GM12878 (cell line): ENCODE results near the gene TTC39C. TPM values are rescaled to one million over a fixed set of nuclear protein-coding genes. Genes with fewer than 3 reads are reported as not detected.

ENCODE experiments used
- BHLHE40 ChIP-seq, 2 experiments: fragments of 450-650 bp in 1 of 2; IDR thresholded peaks; 2 replicates each; pipeline ENCODE4 v1.6.1; 2011 to 2017; ENCODE audit warnings: low read depth in 2 of 2, borderline replicate concordance in 1 of 2, improper control_type of control experiment in 1 of 2, low read length in 1 of 2, mild to moderate bottlenecking in 1 of 2
- EED ChIP-seq: sonication (generic); IDR thresholded peaks from 2 replicates; pipeline ENCODE4 v1.6.1; 2016; ENCODE audit warnings: antibody characterized with exemption, low read depth
- GABPA ChIP-seq: IDR thresholded peaks from 2 replicates; pipeline ENCODE4 v1.6.1; 2014; ENCODE audit warnings: antibody characterized with exemption, low read depth, mild to moderate bottlenecking, inconsistent platforms
- IKZF2 ChIP-seq, 2 experiments: fragments of 450-650 bp; IDR thresholded peaks; 2 replicates each; pipeline ENCODE4 v1.6.1; 2017; ENCODE audit warnings: mild to moderate bottlenecking in 2 of 2, moderate library complexity in 2 of 2
- NFIC ChIP-seq: IDR thresholded peaks from 2 replicates; pipeline ENCODE4 v1.6.1; 2012; ENCODE audit warnings: low read depth, mild to moderate bottlenecking, inconsistent platforms, low read length, moderate library complexity
- NR2C1 ChIP-seq: fragments of 450-650 bp; IDR thresholded peaks from 2 replicates; pipeline ENCODE4 v1.6.1; 2017; ENCODE audit warnings: antibody characterized with exemption, mild to moderate bottlenecking, moderate library complexity
- POLR2AphosphoS5 ChIP-seq: IDR thresholded peaks from 2 replicates; pipeline ENCODE4 v1.6.1; 2011; ENCODE audit warnings: mild to moderate bottlenecking, low read length, inconsistent platforms
- POU2F2 ChIP-seq: IDR thresholded peaks from 3 replicates; pipeline ENCODE4 v1.6.1; 2011; ENCODE audit warnings: low read depth, mild to moderate bottlenecking, low read length, borderline replicate concordance
- RFX5 ChIP-seq: IDR thresholded peaks from 2 replicates; pipeline ENCODE4 v1.6.1; 2011; ENCODE audit warnings: low read depth, low read length, improper control_type of control experiment
- SIX5 ChIP-seq: IDR thresholded peaks from 2 replicates; pipeline ENCODE4 v1.6.1; 2011; ENCODE audit warnings: mild to moderate bottlenecking, low read depth, low read length, moderate library complexity; ENCODE audit not compliant: severe bottlenecking
- TAF1 ChIP-seq: IDR thresholded peaks from 2 replicates; pipeline ENCODE4 v1.6.1; 2011; ENCODE audit warnings: mild to moderate bottlenecking, low read depth, low read length, borderline replicate concordance
- WRNIP1 ChIP-seq: IDR thresholded peaks from 2 replicates; pipeline ENCODE4 v1.6.1; 2011; ENCODE audit warnings: low read depth, low read length, improper control_type of control experiment, borderline replicate concordance
- ZBED1 ChIP-seq: IDR thresholded peaks from 2 replicates; pipeline ENCODE4 v1.6.1; 2016; ENCODE audit warnings: borderline replicate concordance
- ZBTB4 ChIP-seq: fragments of 450-650 bp; formaldehyde crosslinking; IDR thresholded peaks from 2 replicates; pipeline ENCODE4 v1.4.0; 2022; ENCODE audit warnings: mild to moderate bottlenecking, moderate library complexity
- polyA plus RNA-seq, 11 experiments: library from polyadenylated mRNA; depleted of rRNA in 4 of 11; unstranded in 6 of 11; stranded (reverse) in 5 of 11; fragments of >200 nt; fragmentation: Nextera tagmentation in 4 of 11; fragmentation: Illumina TruSeq in 1 of 11; extraction: Ambion mirVana in 4 of 11; extraction: Trizol in 1 of 11; gene quantifications; 1 replicate in 1 of 11; 2 replicates in 10 of 11; pipeline versions ENCODE4 v1.2.1 to v1.2.3, GENCODE V29; 2011 to 2016; ENCODE audit warnings: inconsistent platforms in 2 of 11, missing spikeins in 2 of 11, low read depth in 1 of 11
- total RNA-seq, 4 experiments: library from RNA; depleted of rRNA in 3 of 4; stranded (reverse); fragments of >200 nt in 3 of 4; fragmentation: Illumina TruSeq in 1 of 4; extraction: Trizol in 1 of 4; gene quantifications; 2 replicates each; pipeline versions ENCODE4 v1.2.1 to v1.2.3, GENCODE V29; 2013 to 2021
- TF ChIP-seq, protein P1 (sequence below): IDR thresholded peaks from 2 replicates; pipeline ENCODE4 v1.6.1; 2012; ENCODE audit warnings: mild to moderate bottlenecking, low read depth, low read length
- TF ChIP-seq, protein P2 (sequence below): fragments of 450-650 bp; IDR thresholded peaks from 2 replicates; pipeline ENCODE4 v1.6.1; 2018; ENCODE audit warnings: mild to moderate bottlenecking, low read depth, moderate library complexity; ENCODE audit not compliant: partially characterized antibody

The TTC39C gene
- total and polyA plus RNA-seq, 10 of the 15 experiments (the other 5 are each of a cell fraction or from before 2014, with no cell fraction given) = 21.1 to 91.0 (median 64.8) TPM

GRCh38 chr18:24138789-24139616 lies 124.4 kb downstream of the TTC39C start, which contains the start of gene CABYR (continued):
- no peak for TF ChIP-seq ZBTB4 (CRISPR knock-in tag)
- peak; percentile 53 for TF ChIP-seq POLR2AphosphoS5
- TF ChIP-seq WRNIP1 = no peak
- TF ChIP-seq NR2C1 = no peak
- peak; percentile 24; the same call in 1 of the 2 replicates for TF ChIP-seq ZBED1
- no peak for TF ChIP-seq GABPA
- TF ChIP-seq EED = no peak
- 0 out of 3 replicates have a peak, but pooled peaks have one; percentile 20 for TF ChIP-seq POU2F2
- 0 out of 2 replicates have a peak, but pooled peaks have one; percentile 11 for TF ChIP-seq NFIC
- TF ChIP-seq, protein P1, sequence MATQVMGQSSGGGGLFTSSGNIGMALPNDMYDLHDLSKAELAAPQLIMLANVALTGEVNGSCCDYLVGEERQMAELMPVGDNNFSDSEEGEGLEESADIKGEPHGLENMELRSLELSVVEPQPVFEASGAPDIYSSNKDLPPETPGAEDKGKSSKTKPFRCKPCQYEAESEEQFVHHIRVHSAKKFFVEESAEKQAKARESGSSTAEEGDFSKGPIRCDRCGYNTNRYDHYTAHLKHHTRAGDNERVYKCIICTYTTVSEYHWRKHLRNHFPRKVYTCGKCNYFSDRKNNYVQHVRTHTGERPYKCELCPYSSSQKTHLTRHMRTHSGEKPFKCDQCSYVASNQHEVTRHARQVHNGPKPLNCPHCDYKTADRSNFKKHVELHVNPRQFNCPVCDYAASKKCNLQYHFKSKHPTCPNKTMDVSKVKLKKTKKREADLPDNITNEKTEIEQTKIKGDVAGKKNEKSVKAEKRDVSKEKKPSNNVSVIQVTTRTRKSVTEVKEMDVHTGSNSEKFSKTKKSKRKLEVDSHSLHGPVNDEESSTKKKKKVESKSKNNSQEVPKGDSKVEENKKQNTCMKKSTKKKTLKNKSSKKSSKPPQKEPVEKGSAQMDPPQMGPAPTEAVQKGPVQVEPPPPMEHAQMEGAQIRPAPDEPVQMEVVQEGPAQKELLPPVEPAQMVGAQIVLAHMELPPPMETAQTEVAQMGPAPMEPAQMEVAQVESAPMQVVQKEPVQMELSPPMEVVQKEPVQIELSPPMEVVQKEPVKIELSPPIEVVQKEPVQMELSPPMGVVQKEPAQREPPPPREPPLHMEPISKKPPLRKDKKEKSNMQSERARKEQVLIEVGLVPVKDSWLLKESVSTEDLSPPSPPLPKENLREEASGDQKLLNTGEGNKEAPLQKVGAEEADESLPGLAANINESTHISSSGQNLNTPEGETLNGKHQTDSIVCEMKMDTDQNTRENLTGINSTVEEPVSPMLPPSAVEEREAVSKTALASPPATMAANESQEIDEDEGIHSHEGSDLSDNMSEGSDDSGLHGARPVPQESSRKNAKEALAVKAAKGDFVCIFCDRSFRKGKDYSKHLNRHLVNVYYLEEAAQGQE = no peak
- TF ChIP-seq, protein P2, sequence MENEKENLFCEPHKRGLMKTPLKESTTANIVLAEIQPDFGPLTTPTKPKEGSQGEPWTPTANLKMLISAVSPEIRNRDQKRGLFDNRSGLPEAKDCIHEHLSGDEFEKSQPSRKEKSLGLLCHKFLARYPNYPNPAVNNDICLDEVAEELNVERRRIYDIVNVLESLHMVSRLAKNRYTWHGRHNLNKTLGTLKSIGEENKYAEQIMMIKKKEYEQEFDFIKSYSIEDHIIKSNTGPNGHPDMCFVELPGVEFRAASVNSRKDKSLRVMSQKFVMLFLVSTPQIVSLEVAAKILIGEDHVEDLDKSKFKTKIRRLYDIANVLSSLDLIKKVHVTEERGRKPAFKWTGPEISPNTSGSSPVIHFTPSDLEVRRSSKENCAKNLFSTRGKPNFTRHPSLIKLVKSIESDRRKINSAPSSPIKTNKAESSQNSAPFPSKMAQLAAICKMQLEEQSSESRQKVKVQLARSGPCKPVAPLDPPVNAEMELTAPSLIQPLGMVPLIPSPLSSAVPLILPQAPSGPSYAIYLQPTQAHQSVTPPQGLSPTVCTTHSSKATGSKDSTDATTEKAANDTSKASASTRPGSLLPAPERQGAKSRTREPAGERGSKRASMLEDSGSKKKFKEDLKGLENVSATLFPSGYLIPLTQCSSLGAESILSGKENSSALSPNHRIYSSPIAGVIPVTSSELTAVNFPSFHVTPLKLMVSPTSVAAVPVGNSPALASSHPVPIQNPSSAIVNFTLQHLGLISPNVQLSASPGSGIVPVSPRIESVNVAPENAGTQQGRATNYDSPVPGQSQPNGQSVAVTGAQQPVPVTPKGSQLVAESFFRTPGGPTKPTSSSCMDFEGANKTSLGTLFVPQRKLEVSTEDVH = no peak
- 0 out of 4 replicates have a peak, but pooled peaks of 1 of the 2 experiments have one; percentile 3 for TF ChIP-seq IKZF2 (IDR thresholded peaks at IDR 0.05)
- TF ChIP-seq RFX5 = peak; percentile 30; the same call in 1 of the 2 replicates
- 0 out of 2 replicates have a peak, but pooled peaks have one; percentile 15 for TF ChIP-seq TAF1
- TF ChIP-seq SIX5 = no peak
- no peak for TF ChIP-seq BHLHE40 (IDR thresholded peaks at IDR 0.05; ENCODE audit: borderline replicate concordance in 1 of 2, low read depth in 2 of 2, low read length in 1 of 2)
